Activated CD4-positive, alpha-beta T cell treated with anti-CD3 and anti-CD28 coated beads, Interleukin-2, amount 50 U/mL, for 48 hours (primary cell): ENCODE results near the gene CDKN2D.

Experiments
- DNase-seq, 2 experiments: peaks; one replicate each; pipeline ENCODE4 v3.0.0-alpha.2; 2020

CDKN2D gene

DNA sequence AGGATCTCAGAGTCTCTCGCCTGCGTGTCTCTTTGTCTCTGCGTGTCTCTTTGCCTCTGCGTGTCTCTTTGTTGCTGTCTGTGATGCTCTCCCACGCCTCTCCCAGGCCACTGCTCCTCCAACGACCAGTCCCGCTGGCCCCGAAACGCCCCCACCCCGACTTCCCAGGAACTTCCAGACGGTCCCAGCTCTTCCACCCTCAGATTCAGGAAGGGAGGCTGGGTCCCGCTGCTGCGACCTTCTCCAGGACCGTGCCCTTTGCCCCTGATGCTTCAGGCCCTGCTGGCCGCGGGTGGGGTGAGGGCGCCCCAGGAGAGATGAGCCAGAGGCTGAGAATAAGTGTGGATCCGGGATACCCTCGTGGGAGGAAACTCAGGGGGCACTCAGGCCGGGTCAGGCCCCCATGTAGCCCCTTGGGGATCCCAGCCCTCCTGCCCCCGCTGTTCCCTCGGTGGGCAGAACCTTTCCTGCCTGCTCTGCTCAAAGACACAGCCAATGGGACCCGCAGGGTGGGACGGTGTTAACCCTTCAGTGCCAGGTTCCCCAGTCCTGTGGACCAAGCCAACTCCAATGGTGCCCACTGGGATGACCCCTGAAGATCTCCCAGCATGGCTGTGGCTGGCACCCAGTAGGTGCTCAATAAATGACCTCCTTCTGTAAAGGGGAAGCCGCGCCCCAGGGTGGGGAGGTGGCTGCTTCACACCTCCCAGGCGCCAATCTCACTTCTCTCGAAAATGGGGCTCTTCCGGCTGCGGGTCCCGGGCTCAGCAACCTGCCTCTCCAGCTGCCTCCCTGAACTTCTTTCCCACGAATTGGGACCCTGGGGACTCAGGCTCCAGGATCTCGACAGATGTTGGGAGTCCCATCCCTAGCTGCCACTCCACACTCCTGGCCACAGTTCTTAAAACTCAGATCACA is 50.1 kb downstream of the CDKN2D start:
- DNase-seq, result no peak

DNA sequence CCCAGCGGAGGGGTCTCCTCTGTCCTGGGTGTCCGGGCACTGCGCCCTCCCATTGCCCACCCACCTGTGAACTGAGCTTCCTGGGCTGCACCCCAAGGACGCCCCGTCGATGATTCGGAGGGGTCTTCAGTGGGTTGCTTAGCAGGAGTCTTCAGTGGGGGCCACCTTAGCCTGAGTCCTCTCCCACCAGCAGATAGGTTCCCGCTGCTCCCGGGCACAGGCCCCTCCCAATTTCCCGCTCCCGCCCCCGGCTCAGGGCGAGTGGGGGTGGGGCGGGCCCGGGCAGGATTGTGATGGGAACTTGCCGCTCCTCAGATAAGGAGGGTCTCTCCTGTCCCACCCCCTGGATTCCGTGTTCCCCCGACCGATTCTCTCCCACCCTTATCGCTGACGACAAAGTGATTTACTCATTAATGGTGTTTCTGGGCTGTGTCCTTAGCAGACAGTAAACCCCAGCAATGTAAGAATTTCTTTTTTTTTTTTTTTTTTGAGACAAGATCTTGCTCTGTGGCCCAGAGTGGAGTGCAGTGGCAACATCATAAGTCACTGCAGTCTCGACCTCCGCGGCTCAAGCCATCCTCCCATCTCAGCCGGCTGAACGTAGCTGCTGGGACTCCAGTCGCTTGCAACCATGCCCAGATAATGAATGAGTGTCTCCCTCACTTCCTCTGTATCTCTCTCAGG is 50.9 kb downstream of the CDKN2D start:
- DNase-seq, result peak in 1 of 2 experiments; percentile 15

DNA sequence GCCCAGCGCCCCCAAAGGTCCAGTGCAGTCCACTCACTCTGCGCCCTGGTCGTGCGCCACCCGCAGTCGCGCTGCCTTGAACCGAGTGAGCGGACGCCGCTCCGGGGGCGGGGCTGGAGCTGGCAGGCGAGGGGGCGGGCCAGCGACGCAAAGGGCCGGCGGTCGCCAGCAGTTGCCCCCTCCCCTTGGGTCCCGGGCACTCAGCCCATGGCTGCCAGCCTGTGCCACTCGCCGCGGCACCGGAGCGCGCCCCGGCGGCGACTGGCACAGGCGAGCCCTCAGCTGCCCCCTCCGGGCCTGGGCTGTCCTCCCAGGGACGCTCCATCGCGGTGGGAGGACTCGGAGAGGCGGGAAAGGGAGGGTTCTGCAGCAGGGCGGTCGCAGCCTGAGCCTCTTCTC is 51.4 kb downstream of the CDKN2D start, which contains the start of gene S1PR5:
TSS of gene S1PR5 (minus strand) at position 87 of the 399 bp plus-strand sequence. CDS start 2,436 bp downstream, outside the sequence.
- no peak for DNase-seq

DNA sequence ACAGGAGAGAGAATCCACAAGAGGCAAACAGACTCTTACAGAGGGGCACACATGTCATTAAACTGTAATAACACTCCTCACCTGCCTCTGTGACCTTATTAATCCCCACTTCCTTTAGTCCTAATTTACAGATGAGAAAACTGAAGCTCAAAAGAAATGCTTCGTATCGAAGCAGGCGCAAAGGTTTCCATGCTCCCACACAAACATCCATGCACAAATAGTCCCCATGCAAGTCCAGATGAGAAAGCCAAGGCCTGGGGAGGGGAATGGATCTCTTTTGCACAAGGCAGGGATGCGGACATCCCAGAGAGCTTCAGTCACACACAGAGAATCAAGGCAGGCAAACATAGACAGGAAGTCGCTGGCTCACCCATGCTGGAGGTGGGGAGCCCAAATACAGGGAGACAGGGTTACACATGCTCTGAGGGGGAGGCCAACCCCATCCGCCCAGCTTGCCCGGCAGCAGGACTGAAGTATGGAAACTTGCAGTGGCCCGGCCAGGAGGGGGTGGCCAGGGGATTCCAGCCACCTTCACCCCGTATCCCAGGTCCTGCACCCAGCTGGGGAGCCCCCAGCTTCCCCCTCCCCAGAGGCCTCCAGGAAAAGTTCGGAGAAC is 52.0 kb downstream of the CDKN2D start:
- no peak for DNase-seq
